GM12878 (cell line): Measurements from ENCODE around the gene CNTNAP5. TPM values are rescaled to one million over a fixed set of nuclear protein-coding genes. Genes with fewer than 3 reads are reported as not detected.

Experiments
- ATAC-seq: fragments of 200-7000 bp; cut with Tn5 transposase; 3 replicates; pipeline ENCODE4 v1.9.1; 2020; ENCODE audit warnings: mild to moderate bottlenecking, moderate library complexity
- BruUV-seq: library from RNA; stranded (reverse); fragments of 400-500 nt; replicated peaks from 2 replicates; lab custom pipeline; 2021; lab: Mats Ljungman, UMichigan
- CTCF ChIA-PET: fragments of 300-600 bp; sonication (Branson Sonifier 250); formaldehyde crosslinking; extraction: SDS; loops from one replicate; lab custom pipeline; 2021; ENCODE audit warnings: inconsistent platforms; lab: Yijun Ruan, JAX
- POLR2A ChIA-PET: fragments of 350-600 bp; formaldehyde crosslinking; extraction: SDS; loops from one replicate; lab custom pipeline; 2021; ENCODE audit warnings: inconsistent platforms; lab: Charles Lee
- RAD21 ChIA-PET: fragments of 300-600 bp; sonication (Branson Sonifier 250); formaldehyde crosslinking; loops from one replicate; lab custom pipeline; 2023; ENCODE audit warnings: antibody characterized with exemption; ENCODE audit not compliant: unreplicated experiment; lab: Charles Lee
- SMC1A ChIA-PET: fragments of 300-600 bp; sonication (Branson Sonifier 250); formaldehyde crosslinking; loops from one replicate; lab custom pipeline; 2023; ENCODE audit not compliant: unreplicated experiment, uncharacterized antibody; lab: Charles Lee
- DNase-seq: peaks from one replicate; pipeline ENCODE4 v3.0.0-alpha.2; 2011; ENCODE audit warnings: low read depth, low spot score
- FAIRE-seq: peaks from 3 replicates; lab custom pipeline; 2011; peaks lifted over from hg19 to GRCh38; lab: Jason Lieb, UNC
- H2AFZ ChIP-seq: 2 replicates; pipeline ENCODE4 v1.6.0; 2011; ENCODE audit warnings: low read depth, low read length, control low read depth; ENCODE audit not compliant: control insufficient read depth
- H3K27ac ChIP-seq: 2 replicates; pipeline ENCODE4 v1.5.1; 2011; ENCODE audit warnings: control low read depth; ENCODE audit not compliant: control insufficient read depth, insufficient read depth
- H3K27me3 ChIP-seq, 2 experiments: replicated peaks in 1 of 2; 2 replicates each; pipeline versions ENCODE4 v1.6.0 to v1.6.1; 2011; ENCODE audit warnings: low read length in 1 of 2; ENCODE audit not compliant: control insufficient read depth in 2 of 2, insufficient read depth in 2 of 2
- H3K36me3 ChIP-seq, 2 experiments: 2 replicates each; pipeline ENCODE4 v1.5.1; 2011; ENCODE audit warnings: low read length in 1 of 2; ENCODE audit not compliant: control insufficient read depth in 2 of 2, insufficient read depth in 2 of 2
- H3K4me1 ChIP-seq: 2 replicates; pipeline ENCODE4 v1.6.1; 2011; ENCODE audit warnings: mild to moderate bottlenecking, low read length, moderate library complexity, mixed read lengths; ENCODE audit not compliant: control insufficient read depth, insufficient read depth
- H3K4me2 ChIP-seq: 2 replicates; pipeline ENCODE4 v1.6.0; 2011; ENCODE audit warnings: control low read depth; ENCODE audit not compliant: control insufficient read depth, insufficient read depth
- H3K4me3 ChIP-seq: fragments of 200-600 bp; sonication (generic); 2 replicates; pipeline ENCODE4 v1.5.1; 2016
- H3K79me2 ChIP-seq: 2 replicates; pipeline ENCODE4 v1.6.0; 2011; ENCODE audit warnings: low read length; ENCODE audit not compliant: control insufficient read depth, insufficient read depth
- H3K9ac ChIP-seq: 2 replicates; pipeline ENCODE4 v1.8.0; 2011; ENCODE audit warnings: low read length, control low read depth, mixed read lengths; ENCODE audit not compliant: control insufficient read depth, insufficient read depth
- H3K9me3 ChIP-seq: replicated peaks from 3 replicates; pipeline ENCODE4 v1.5.1; 2011; ENCODE audit warnings: mild to moderate bottlenecking, low read length; ENCODE audit not compliant: control insufficient read depth, insufficient read depth
- H4K20me1 ChIP-seq: 2 replicates; pipeline ENCODE4 v1.6.0; 2011; ENCODE audit not compliant: control insufficient read depth, insufficient read depth
- ASH2L ChIP-seq: fragments of 300-600, 200-600 bp; sonication (generic); IDR thresholded peaks from 2 replicates; pipeline ENCODE4 v1.6.1; 2017; ENCODE audit warnings: low read depth, mild to moderate bottlenecking, borderline replicate concordance
- CHD4 ChIP-seq: fragments of 200-600 bp; sonication (generic); IDR thresholded peaks from 2 replicates; pipeline ENCODE4 v1.6.1; 2016; ENCODE audit warnings: mild to moderate bottlenecking
- CREB1 ChIP-seq: IDR thresholded peaks from 2 replicates; pipeline ENCODE4 v1.6.1; 2012; ENCODE audit warnings: low read depth, mild to moderate bottlenecking, inconsistent platforms
- CREM ChIP-seq: IDR thresholded peaks from 2 replicates; pipeline ENCODE4 v1.6.1; 2014; ENCODE audit warnings: antibody characterized with exemption, low read depth
- EED ChIP-seq: sonication (generic); IDR thresholded peaks from 2 replicates; pipeline ENCODE4 v1.6.1; 2016; ENCODE audit warnings: antibody characterized with exemption, low read depth
- ESRRA ChIP-seq: IDR thresholded peaks from 2 replicates; pipeline ENCODE4 v1.6.1; 2012; ENCODE audit warnings: mild to moderate bottlenecking, low read length, improper control_type of control experiment
- EZH2 ChIP-seq: IDR thresholded peaks from 2 replicates; pipeline ENCODE4 v1.6.1; 2012; ENCODE audit warnings: low read depth, mild to moderate bottlenecking, control low read depth, inconsistent platforms, low read length, borderline replicate concordance; ENCODE audit not compliant: control insufficient read depth
- GATAD2B ChIP-seq: fragments of 450-650 bp; conservative IDR thresholded peaks from 2 replicates; pipeline ENCODE4 v1.6.1; 2017; ENCODE audit warnings: low read depth, mild to moderate bottlenecking, moderate library complexity
- HDAC2 ChIP-seq: fragments of 200-600 bp; sonication (generic); IDR thresholded peaks from 2 replicates; pipeline ENCODE4 v1.6.1; 2017
- HDGF ChIP-seq: fragments of 450-650 bp; IDR thresholded peaks from 2 replicates; pipeline ENCODE4 v1.6.1; 2016; ENCODE audit warnings: antibody characterized with exemption
- HSF1 ChIP-seq: fragments of 150-350 bp; IDR thresholded peaks from 2 replicates; pipeline ENCODE4 v1.6.1; 2014; ENCODE audit warnings: mild to moderate bottlenecking, low read depth, low read length
- IRF3 ChIP-seq: fragments of 450-650 bp; IDR thresholded peaks from 2 replicates; pipeline ENCODE4 v1.6.1; 2014; ENCODE audit warnings: mild to moderate bottlenecking
- MYC ChIP-seq: IDR thresholded peaks from 2 replicates; pipeline ENCODE4 v1.6.1; 2011; ENCODE audit warnings: mild to moderate bottlenecking, low read length, moderate library complexity, inconsistent platforms; ENCODE audit not compliant: insufficient read depth, insufficient replicate concordance, insufficient read length, severe bottlenecking
- POLR2AphosphoS2 ChIP-seq: IDR thresholded peaks from 2 replicates; pipeline ENCODE4 v1.6.1; 2011; ENCODE audit warnings: low read depth, mild to moderate bottlenecking, low read length, improper control_type of control experiment, moderate library complexity
- RB1 ChIP-seq: fragments of 450-650 bp; formaldehyde crosslinking; IDR thresholded peaks from 2 replicates; pipeline ENCODE4 v1.6.1; 2017; ENCODE audit warnings: mild to moderate bottlenecking, borderline replicate concordance
- RBBP5 ChIP-seq: fragments of 200-600 bp; sonication (generic); conservative IDR thresholded peaks from 2 replicates; pipeline ENCODE4 v1.6.1; 2016
- SMAD5 ChIP-seq: IDR thresholded peaks from 2 replicates; pipeline ENCODE4 v1.6.1; 2016; ENCODE audit warnings: antibody characterized with exemption, low read depth
- SRF ChIP-seq, 2 experiments: IDR thresholded peaks; 2 replicates each; pipeline ENCODE4 v1.6.1; 2011; ENCODE audit warnings: low read depth in 2 of 2, low read length in 2 of 2, mild to moderate bottlenecking in 1 of 2, moderate library complexity in 1 of 2
- SUZ12 ChIP-seq: fragments of 200-600 bp; sonication (generic); IDR thresholded peaks from one replicate; pipeline ENCODE4 v1.6.1; 2018; ENCODE audit warnings: antibody characterized with exemption, mild to moderate bottlenecking; ENCODE audit not compliant: unreplicated experiment
- YY1 ChIP-seq: IDR thresholded peaks from 2 replicates; pipeline ENCODE4 v1.6.1; 2011; ENCODE audit warnings: low read depth, mild to moderate bottlenecking, low read length
- ZNF592 ChIP-seq: fragments of 450-650 bp; IDR thresholded peaks from 2 replicates; pipeline ENCODE4 v1.6.1; 2017; ENCODE audit warnings: mild to moderate bottlenecking, moderate library complexity
- in situ Hi-C: fragments of 300-500 bp; cut with MboI; formaldehyde crosslinking; loops from 9 replicates; pipeline ENCODE4 v1.14.3; 2018; ENCODE audit warnings: mixed read lengths
- intact Hi-C: fragments of 100-400 bp; cut with micrococcal nuclease; formaldehyde crosslinking; loops from one replicate; pipeline ENCODE4 v1.14.2; 2022; ENCODE audit not compliant: unreplicated experiment
- polyA plus RNA-seq, 11 experiments: library from polyadenylated mRNA; depleted of rRNA in 4 of 11; unstranded in 6 of 11; stranded (reverse) in 5 of 11; fragments of >200 nt; fragmentation: Nextera tagmentation in 4 of 11; fragmentation: Illumina TruSeq in 1 of 11; extraction: Ambion mirVana in 4 of 11; extraction: Trizol in 1 of 11; gene quantifications; 1 replicate in 1 of 11; 2 replicates in 10 of 11; pipeline versions ENCODE4 v1.2.1 to v1.2.3, GENCODE V29; 2011 to 2016; ENCODE audit warnings: inconsistent platforms in 2 of 11, missing spikeins in 2 of 11, low read depth in 1 of 11
- total RNA-seq, 4 experiments: library from RNA; depleted of rRNA in 3 of 4; stranded (reverse); fragments of >200 nt in 3 of 4; fragmentation: Illumina TruSeq in 1 of 4; extraction: Trizol in 1 of 4; gene quantifications; 2 replicates each; pipeline versions ENCODE4 v1.2.1 to v1.2.3, GENCODE V29; 2013 to 2021

Gene CNTNAP5
- total and polyA plus RNA-seq, 10 of the 15 experiments (the other 5 are each of a cell fraction or from before 2014, with no cell fraction given): not detected

DNA sequence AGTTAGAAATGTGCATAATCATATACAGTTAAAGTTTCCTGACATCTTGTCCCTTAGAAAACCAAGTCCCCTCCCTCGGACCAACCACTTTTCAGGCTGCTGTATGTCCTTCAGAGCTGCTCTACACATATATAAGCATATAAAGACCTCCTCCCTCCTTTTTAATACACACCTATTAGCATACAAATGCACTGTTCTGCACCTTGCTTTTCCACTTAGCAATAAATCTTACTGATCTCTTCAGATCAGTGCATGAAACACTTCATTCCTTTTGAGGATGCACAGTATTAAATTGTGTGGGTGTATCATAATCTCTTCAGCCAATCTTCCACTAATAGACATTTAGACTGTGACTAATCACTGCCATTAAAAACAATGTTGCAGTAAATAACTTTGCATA, 79.8 kb downstream of the CNTNAP5 start (continued):
- TF ChIP-seq YY1 (no peak), RB1 (no peak), HSF1 (no peak), RBBP5 (no peak), SRF (IDR thresholded peaks at IDR 0.05; ENCODE audit: low read depth in 2 of 2, low read length in 2 of 2) (no peak), ASH2L (no peak), EZH2 (no peak), MYC (no peak)

DNA sequence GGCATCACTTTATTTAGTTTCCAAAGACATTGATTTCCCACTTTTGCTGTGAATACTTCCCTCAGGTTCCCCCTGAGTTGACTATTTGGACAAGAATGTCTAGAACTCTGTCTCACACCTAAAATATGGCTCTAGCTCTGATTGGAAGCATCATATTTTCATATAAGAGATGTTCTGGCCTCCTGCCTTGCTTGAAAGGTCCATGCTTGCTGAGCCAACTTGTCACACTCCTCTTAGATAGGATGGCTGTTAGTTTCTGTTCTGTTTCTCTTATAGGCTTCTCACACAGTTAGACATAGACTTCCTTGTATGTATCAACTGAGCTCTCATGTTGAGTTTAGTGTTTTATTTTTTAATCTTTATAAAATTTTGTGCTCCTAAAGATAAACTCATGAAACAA, 87.1 kb downstream of the CNTNAP5 start:
- FAIRE-seq: no peak
- no peaks in the 10 kb centered on the region for H3K79me2 ChIP-seq
- no peak for DNase-seq
- H3K36me3 ChIP-seq: no peaks in the 10 kb centered on the region
- H3K27ac ChIP-seq: no peak overlapping the region
- no peaks in the 10 kb centered on the region for H3K9me3 ChIP-seq
- BruUV-seq: no TSS peak
- no peaks in the 10 kb centered on the region for H4K20me1 ChIP-seq
- in situ Hi-C loops: no loop called here
- H3K4me1 ChIP-seq: no peaks in the 10 kb centered on the region
- RAD21 ChIA-PET: no interaction called here
- POLR2A ChIA-PET: no interaction called here
- CTCF ChIA-PET: no interaction called here
- H3K9ac ChIP-seq: no peak overlapping the region
- H3K27me3 ChIP-seq: no peaks in the 10 kb centered on the region
- SMC1A ChIA-PET: interaction anchor here (1.6 kb wide), 1 partner anchor 11 kb away, joined by 6 read pairs; no protein-coding TSS in a partner anchor
- H2AFZ ChIP-seq: no peak overlapping the region
- no peak for ATAC-seq
- no peak overlapping the region for H3K4me3 ChIP-seq
- intact Hi-C loops: no loop called here
- H3K4me2 ChIP-seq: no peak overlapping the region
- TF ChIP-seq CHD4 (no peak), EED (no peak), ESRRA (no peak), ZNF592 (no peak), POLR2AphosphoS2 (no peak), CREB1 (no peak), HDAC2 (no peak), IRF3 (no peak), CREM (no peak), SUZ12 (no peak), HDGF (no peak), GATAD2B (no peak), SMAD5 (no peak)
